Spinal cord (tissue), 10 donors: ENCODE data around the gene USP3. TPM values are rescaled to one million over a fixed set of nuclear protein-coding genes. Genes with fewer than 3 reads are reported as not detected.

ENCODE experiments used
- DNase-seq, 6 donors: peaks; one replicate each; pipeline versions ENCODE4 v3.0.0 to v3.0.0-alpha.2; 2013 to 2015; ENCODE audit warnings: low spot score in 6 of 6, low read depth in 4 of 6
- H3K27ac ChIP-seq: one replicate; pipeline ENCODE4 v1.5.1; 2013; ENCODE audit warnings: low read depth, low read length, control low read depth
- H3K27me3 ChIP-seq: one replicate; pipeline ENCODE4 v1.6.1; 2013; ENCODE audit warnings: low read length; ENCODE audit not compliant: control insufficient read depth, insufficient read depth
- H3K36me3 ChIP-seq: one replicate; pipeline ENCODE4 v1.6.1; 2013; ENCODE audit warnings: low read length; ENCODE audit not compliant: control insufficient read depth, insufficient read depth
- H3K4me1 ChIP-seq: one replicate; pipeline ENCODE4 v1.6.1; 2013; ENCODE audit warnings: low read length; ENCODE audit not compliant: control insufficient read depth, insufficient read depth
- H3K4me3 ChIP-seq: one replicate; pipeline ENCODE4 v1.5.1; 2013; ENCODE audit warnings: low read depth, low read length, control low read depth
- H3K9me3 ChIP-seq: one replicate; pipeline ENCODE4 v1.6.1; 2013; ENCODE audit warnings: low read length; ENCODE audit not compliant: control insufficient read depth, insufficient read depth
- WGBS: methylation state at CpG from one replicate; pipeline ENCODE4 v1.1.5; 2013; ENCODE audit warnings: missing lambda C conversion rate; ENCODE audit not compliant: insufficient coverage; 5-methylcytosine and 5-hydroxymethylcytosine counted together
- polyA plus RNA-seq, 2 donors: library from polyadenylated mRNA; unstranded; fragments of 120-200 nt; gene quantifications; one replicate each; pipeline ENCODE4 v1.2.1, GENCODE V29; 2013; ENCODE audit not compliant: insufficient read length in 2 of 2
- total RNA-seq, 2 donors: library from RNA; depleted of rRNA in 1 of 2; stranded (reverse); fragments of 120-200 nt in 1 of 2; fragments of >200 nt in 1 of 2; gene quantifications; one replicate each; pipeline versions ENCODE4 v1.2.3 to v1.2.4, GENCODE V29; 2013 to 2014
- donor health status: healthy.

Gene USP3
- total and polyA plus RNA-seq, 4 donors, result 38.1 to 65.7 (median 49.9) TPM

DNA sequence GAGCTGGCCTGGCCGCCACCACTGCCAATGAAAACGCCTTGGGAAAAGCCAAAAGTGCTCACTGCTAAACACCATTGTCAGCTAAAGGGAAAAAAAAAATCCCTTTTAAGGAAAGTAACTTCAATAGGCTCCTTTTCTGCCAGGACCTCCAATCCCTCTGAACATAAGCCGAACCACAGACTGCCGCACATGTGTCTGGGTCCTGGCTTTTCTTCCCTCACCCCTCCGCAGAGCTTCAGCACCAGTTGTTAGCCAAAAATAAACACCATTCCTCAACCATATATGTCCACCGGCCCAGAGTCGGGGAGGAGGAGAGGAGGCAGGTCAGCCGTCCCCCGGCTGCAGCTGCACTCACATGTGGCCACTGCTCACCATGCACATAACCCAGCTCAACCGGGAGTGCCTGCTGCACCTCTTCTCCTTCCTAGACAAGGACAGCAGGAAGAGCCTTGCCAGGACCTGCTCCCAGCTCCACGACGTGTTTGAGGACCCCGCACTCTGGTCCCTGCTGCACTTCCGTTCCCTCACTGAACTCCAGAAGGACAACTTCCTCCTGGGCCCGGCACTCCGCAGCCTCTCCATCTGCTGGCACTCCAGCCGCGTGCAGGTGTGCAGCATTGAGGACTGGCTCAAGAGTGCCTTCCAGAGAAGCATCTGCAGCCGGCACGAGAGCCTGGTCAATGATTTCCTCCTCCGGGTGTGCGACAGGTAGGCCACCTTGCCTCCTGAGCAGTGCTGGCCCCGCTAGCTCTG is 92.8 kb downstream of the USP3 start, which contains the start of gene FBXL22:
Gene FBXL22, plus strand, starts transcription at position 350 of the 753 bp plus-strand sequence. Its CDS starts 6 bp downstream, at position 356.
- no peaks in the 10 kb centered on the region for H3K9me3 ChIP-seq
- H3K36me3 ChIP-seq, result peaks cover 16% of the 10 kb centered on the region
- no peak within 1 kb of the TSS for H3K4me3 ChIP-seq
- peak in 1 of 6 donors; percentile 55 for DNase-seq
- 72% methylated on average over 20 of the region's 23 CpGs for WGBS
- H3K27ac ChIP-seq, result peak within 1 kb of the TSS; percentile 75
- H3K4me1 ChIP-seq, result peaks cover 54% of the 10 kb centered on the region
- H3K27me3 ChIP-seq, result no peaks in the 10 kb centered on the region

DNA sequence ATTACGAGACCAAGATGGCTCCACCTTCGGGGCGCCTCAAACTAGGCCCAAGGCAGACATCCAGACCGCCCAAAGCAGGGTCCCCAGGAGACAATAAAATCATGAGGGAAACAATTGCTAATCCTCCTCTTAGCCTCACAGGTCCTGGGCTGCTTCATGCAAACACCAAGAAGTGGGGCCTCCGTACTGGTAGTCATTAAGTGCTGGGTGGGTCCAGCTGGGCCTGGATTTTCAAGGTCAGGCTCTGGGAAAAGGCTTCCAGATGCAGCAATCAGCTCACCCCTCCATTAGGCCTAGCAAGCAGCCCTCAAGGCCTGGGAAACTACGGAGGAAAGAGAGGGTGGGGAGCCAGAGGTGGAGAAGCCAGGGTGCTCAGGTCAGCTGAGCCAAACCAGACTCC is 93.4 kb downstream of the USP3 start:
- no peak for DNase-seq

DNA sequence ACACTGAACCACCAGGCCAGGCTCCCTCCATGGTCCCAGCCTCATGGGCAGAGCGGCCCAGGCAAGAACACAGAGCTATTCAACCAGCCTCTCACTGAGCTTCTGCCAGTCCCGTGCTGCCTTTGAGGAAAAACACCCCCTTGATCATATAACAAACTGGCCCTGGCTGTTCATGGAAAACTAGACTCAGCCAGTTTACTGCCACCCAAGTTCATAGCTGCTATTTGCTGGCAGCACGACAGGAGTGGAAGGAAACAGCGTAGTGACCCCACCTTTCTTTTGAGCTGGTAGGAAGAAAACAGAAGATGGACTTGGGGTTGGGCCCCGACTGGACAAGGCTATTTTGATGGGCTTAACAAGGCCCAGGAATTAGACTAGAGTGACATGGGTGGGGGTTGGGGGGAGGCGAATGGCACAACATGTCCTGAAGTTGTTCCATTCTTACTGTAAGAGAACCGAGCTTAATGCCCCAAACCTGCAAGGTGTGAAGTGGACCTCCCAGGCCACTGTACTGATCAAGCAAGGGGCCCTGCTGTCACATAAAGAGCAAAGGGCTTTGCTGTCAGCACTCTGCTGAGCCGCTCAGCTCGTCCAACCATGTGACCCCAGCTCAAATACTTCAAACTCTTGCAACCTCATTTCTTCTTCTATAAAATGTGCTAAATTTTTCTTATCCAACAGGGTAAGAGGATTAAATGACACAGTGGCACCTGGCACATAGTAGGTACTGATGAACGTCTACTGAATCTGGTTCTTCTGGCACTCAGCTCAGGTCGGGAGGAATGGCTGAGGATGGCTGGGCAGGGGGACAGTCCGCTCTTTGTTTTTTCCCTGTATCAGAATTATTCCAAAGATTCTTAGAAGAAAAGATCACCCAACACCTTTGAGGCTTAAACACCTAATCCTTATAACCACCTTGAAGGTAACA is 94.3 kb downstream of the USP3 start:
- no peak overlapping the region for H3K4me3 ChIP-seq
- no peaks in the 10 kb centered on the region for H3K9me3 ChIP-seq
- DNase-seq, result peak in 2 of 6 donors; percentile 29 to 59
- peaks cover 14% of the 10 kb centered on the region for H3K36me3 ChIP-seq
- 68% methylated on average over 7 of the region's 12 CpGs for WGBS
- H3K27me3 ChIP-seq, result no peaks in the 10 kb centered on the region
- H3K4me1 ChIP-seq, result peaks cover 63% of the 10 kb centered on the region
- peak overlapping the region; percentile 75 for H3K27ac ChIP-seq

More for the DNA sequence above, 93.4 kb downstream of the USP3 start:
- no peaks in the 10 kb centered on the region for H3K27me3 ChIP-seq
- peak overlapping the region; percentile 75 for H3K27ac ChIP-seq
- peaks cover 16% of the 10 kb centered on the region for H3K36me3 ChIP-seq
- H3K4me3 ChIP-seq, result no peak overlapping the region
- no peaks in the 10 kb centered on the region for H3K9me3 ChIP-seq
- peaks cover 59% of the 10 kb centered on the region for H3K4me1 ChIP-seq
- WGBS, result 96% methylated on average over 4 of the region's 6 CpGs

DNA sequence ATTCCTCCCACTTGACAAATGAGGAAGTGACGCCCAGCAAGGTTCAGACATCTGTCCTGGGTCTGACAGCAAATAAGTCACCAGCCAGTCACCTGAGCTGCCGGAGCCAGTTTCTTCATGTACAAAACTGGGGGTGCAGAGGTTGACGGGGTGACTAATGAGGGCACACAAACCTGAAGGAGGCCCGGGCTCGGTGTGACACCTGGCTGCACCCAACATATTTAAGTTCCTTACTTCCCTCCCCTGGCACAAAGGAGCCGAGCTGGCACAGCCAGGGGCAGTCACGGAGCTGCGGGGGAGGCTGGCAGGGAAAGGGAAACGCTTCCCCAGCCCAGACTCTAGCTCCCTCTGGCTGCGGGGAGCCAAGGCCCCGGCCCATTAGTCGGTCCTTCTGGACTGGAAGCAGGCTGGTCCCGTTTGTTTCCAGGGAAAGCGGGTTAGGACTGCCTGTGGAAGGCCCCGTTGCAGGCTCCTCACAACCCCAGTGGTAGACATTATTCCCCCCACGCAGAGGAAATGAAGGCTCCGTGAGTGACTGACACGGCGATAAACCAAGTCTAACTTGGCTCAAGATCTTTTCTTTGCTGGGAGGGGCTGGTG is 95.1 kb downstream of the USP3 start:
- H3K36me3 ChIP-seq, result peaks cover 9% of the 10 kb centered on the region
- H3K4me1 ChIP-seq, result peaks cover 63% of the 10 kb centered on the region
- peak in 2 of 6 donors; percentile 39 to 60 for DNase-seq
- no peaks in the 10 kb centered on the region for H3K27me3 ChIP-seq
- H3K9me3 ChIP-seq, result no peaks in the 10 kb centered on the region
- 45% methylated on average over 16 of the region's 19 CpGs for WGBS
- peak overlapping the region; percentile 97 for H3K27ac ChIP-seq
- H3K4me3 ChIP-seq, result peak overlapping the region; percentile 78

DNA sequence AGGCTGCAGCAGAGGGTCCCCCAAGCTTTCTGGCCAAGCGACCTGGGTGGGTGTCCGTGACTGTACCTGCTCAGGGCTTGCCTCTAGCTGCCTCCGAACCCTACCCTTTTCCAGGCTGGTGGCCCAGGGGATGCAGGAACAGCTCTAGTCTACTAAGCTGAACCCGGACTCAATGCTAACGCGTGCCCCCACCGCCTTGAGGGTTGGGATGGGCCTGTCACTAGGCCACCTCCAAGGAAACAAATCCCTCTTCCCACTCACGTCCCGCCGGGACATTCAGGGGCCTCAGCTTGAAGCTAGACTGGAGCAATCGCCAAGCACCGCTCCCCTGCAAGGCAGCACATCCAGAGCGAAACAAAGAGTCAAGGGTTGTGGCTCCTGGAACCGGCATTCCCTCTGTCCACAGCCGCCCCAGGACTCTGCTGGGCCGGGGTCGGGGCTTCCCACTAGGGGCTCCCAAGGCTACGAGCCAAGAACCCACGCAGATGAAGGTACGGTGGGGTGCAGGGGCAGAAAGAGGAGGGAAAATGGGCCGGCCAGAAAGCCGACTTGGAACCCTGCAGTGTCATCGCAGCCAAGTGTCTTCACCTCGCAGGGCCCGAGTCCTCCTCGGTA is 95.7 kb downstream of the USP3 start:
- DNase-seq, result peak in 3 of 6 donors; percentile 30 to 73 (median 70)

DNA sequence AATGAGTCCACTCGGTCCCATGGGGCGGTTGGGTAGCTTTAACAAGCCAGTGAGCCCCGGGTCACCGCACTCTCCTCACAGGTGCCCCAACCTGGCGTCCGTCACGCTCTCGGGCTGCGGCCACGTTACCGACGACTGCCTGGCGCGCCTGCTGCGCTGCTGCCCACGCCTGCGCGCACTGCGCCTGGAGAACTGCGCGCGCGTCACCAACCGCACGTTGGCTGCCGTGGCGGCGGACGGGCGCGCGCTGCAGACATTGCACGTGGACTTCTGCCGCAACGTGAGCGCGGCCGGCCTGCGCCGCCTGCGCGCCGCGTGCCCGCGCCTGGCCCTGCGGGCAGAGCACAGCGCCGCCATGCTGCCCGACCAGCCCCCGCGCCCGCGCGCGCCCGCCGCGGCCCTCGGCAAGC is 96.2 kb downstream of the USP3 start:
- peak; percentile 81 to 98 (median 87) for DNase-seq
- under 1% methylated on average over 60 of the region's 60 CpGs for WGBS
- peak overlapping the region; percentile 97 for H3K27ac ChIP-seq
- peaks cover 59% of the 10 kb centered on the region for H3K4me1 ChIP-seq
- H3K27me3 ChIP-seq, result no peaks in the 10 kb centered on the region
- peak overlapping the region; percentile 81 for H3K4me3 ChIP-seq
- peaks cover 5% of the 10 kb centered on the region for H3K36me3 ChIP-seq
- H3K9me3 ChIP-seq, result no peaks in the 10 kb centered on the region

More for the DNA sequence above, 95.7 kb downstream of the USP3 start:
- Histone ChIP-seq H3K27me3 (no peaks in the 10 kb centered on the region), H3K4me3 (peak overlapping the region; percentile 78), H3K27ac (peak overlapping the region; percentile 97), H3K9me3 (no peaks in the 10 kb centered on the region), H3K36me3 (peaks cover 4% of the 10 kb centered on the region), H3K4me1 (peaks cover 61% of the 10 kb centered on the region)
- WGBS, result 9% methylated on average over 26 of the region's 26 CpGs

DNA sequence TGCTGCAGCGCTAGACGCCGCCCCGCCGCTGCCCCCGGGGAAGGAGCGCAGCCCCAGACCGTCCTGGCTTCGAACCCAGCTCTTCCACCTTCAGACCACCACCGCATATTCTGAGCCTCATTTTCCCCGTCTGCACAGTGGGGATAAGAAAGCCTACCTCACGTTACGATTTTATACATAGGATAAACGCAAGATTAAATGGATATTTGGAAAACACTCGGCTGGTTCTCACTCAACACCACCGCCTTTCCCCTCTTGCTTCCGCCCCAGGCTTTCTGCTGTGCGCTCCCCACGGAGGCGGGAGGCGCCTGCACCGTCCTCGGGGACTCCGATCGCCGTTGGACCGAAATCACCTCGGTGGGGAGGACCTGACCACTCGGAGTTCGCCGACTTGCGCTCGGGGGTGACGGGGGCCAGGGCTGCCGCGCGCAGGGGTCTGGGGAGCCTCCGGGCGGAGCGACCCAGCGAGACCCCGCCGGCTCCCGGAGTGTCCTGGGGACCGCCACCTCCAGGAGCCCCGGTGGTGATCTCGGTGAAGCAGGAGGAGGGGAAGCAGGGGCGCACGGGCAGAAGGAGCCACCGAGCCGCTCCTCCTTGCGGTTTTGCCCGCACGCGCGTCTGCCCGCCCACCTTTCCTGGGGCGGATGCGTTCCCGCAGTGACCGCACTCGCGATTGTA is 96.8 kb downstream of the USP3 start:
- Histone ChIP-seq H3K27ac (peak overlapping the region; percentile 91), H3K9me3 (no peaks in the 10 kb centered on the region), H3K4me3 (peak overlapping the region; percentile 81), H3K4me1 (peaks cover 62% of the 10 kb centered on the region), H3K27me3 (no peaks in the 10 kb centered on the region), H3K36me3 (peaks cover 10% of the 10 kb centered on the region)
- WGBS, result under 1% methylated on average over 45 of the region's 63 CpGs
- DNase-seq, result peak in 3 of 6 donors; percentile 33 to 76 (median 59)

DNA sequence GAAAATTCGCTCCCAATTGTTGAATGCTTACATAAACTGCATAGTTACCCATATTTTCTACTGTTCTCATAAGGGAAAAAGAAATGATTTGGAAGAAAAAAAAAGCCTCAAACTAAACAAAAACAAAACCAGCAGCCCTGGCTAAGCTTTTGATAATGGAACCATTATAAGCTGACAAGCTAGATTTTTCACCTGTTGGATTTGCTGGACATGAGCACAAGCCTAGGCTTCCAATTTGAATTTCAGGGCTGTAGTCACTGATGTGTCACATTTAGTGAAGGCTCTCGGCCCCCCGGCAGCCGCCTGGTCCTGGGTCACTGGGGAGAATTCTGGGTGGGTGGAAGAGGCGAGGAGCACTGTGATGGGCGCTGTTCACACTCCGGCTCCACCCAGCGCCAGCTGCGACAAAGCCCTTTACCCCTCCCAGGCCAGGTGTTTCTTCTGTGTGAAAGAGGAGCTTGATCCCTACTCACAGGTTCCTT is 97.4 kb downstream of the USP3 start:
- WGBS, result no CpG with 5 or more reads among the region's 9 CpGs
- peaks cover 16% of the 10 kb centered on the region for H3K36me3 ChIP-seq
- no peaks in the 10 kb centered on the region for H3K27me3 ChIP-seq
- H3K4me1 ChIP-seq, result peaks cover 59% of the 10 kb centered on the region
- no peaks in the 10 kb centered on the region for H3K9me3 ChIP-seq
- peak in 1 of 6 donors; percentile 31 for DNase-seq
- peak overlapping the region; percentile 81 for H3K4me3 ChIP-seq
- H3K27ac ChIP-seq, result peak overlapping the region; percentile 91
